H4 (cell line): ENCODE data around the gene ZNF607. TPM values are rescaled to one million over a fixed set of nuclear protein-coding genes. Genes with fewer than 3 reads are reported as not detected.
"Not testable (repeated sequence)": the region's sequence is repeated elsewhere in the genome, so short reads cannot be mapped to it uniquely, and the experiment has no call there.

Source experiments
- DNase-seq: peaks from one replicate; pipeline ENCODE4 v3.0.0-alpha.2; 2015; ENCODE audit warnings: low spot score
- total RNA-seq: library from RNA; depleted of rRNA; stranded (reverse); fragments of >200 nt; shearing (Covaris generic); gene quantifications from 2 replicates; pipeline ENCODE4 v1.2.3, GENCODE V29; 2014; rRNA removed

ZNF607 gene
- 2.3 and 7.0 TPM in 2 replicates for total RNA-seq

GRCh38 chr19:37719111-37719926, at the start of gene ZNF607:
Gene ZNF607, minus strand, starts transcription at chr19:37719761. Its CDS starts 8,143 bp downstream, at chr19:37711618.
- peak; percentile 95 for DNase-seq

- DNase-seq = no peak
Observed at GRCh38 chr19:37763488-37763887, 43.9 kb upstream of the ZNF607 start.

GRCh38 chr19:37757683-37758082, 38.1 kb upstream of the ZNF607 start:
- not testable (repeated sequence) for DNase-seq

- DNase-seq = no peak
Observed at GRCh38 chr19:37738371-37738770, 18.8 kb upstream of the ZNF607 start.

GRCh38 chr19:37725181-37725580, 5.6 kb upstream of the ZNF607 start:
- DNase-seq = no peak

GRCh38 chr19:37719927-37720265, 335 bp upstream of the ZNF607 start:
- no peak for DNase-seq

GRCh38 chr19:37718304-37718703, 1.3 kb downstream of the ZNF607 start:
- no peak for DNase-seq

GRCh38 chr19:37716140-37716539, 3.4 kb downstream of the ZNF607 start:
- DNase-seq = no peak

- DNase-seq = no peak
Observed at GRCh38 chr19:37706052-37706605, 13.4 kb downstream of the ZNF607 start.

- no peak for DNase-seq
Observed at GRCh38 chr19:37699057-37699456, 20.5 kb downstream of the ZNF607 start.

GRCh38 chr19:37698216-37698615, 21.3 kb downstream of the ZNF607 start:
- no peak for DNase-seq

GRCh38 chr19:37695144-37695899, 24.2 kb downstream of the ZNF607 start:
- DNase-seq = no peak

- no peak for DNase-seq
Observed at GRCh38 chr19:37692956-37693620, 26.5 kb downstream of the ZNF607 start.

- DNase-seq = no peak
Observed at GRCh38 chr19:37691881-37692504, 27.6 kb downstream of the ZNF607 start.

- DNase-seq = no peak
Observed at GRCh38 chr19:37683520-37683919, 36.0 kb downstream of the ZNF607 start.

- no peak for DNase-seq
Observed at GRCh38 chr19:37669450-37669914, 50.1 kb downstream of the ZNF607 start.

- DNase-seq = not testable (repeated sequence)
Observed at GRCh38 chr19:37657157-37657556, 62.4 kb downstream of the ZNF607 start.

GRCh38 chr19:37655689-37656371, 63.7 kb downstream of the ZNF607 start:
- peak; percentile 76 for DNase-seq

GRCh38 chr19:37655301-37655688, 64.3 kb downstream of the ZNF607 start, which contains the start of gene ZFP30:
Gene ZFP30, minus strand, starts transcription at chr19:37655465. Its CDS starts 7,643 bp downstream, at chr19:37647822.
- peak; percentile 88 for DNase-seq

- DNase-seq = peak; percentile 25
Observed at GRCh38 chr19:37654629-37655300, 64.8 kb downstream of the ZNF607 start.
